Measurements from ENCODE around the gene ADAMTS18. TPM values are rescaled to one million over a fixed set of nuclear protein-coding genes. Genes with fewer than 3 reads are reported as not detected.
A peak's percentile ranks its signal among the peaks of the same experiment; 100 is the strongest.
"Not testable (repeated sequence)": the region's sequence is repeated elsewhere in the genome, so short reads cannot be mapped to it uniquely, and the experiment has no call there.

Gene ADAMTS18
- total RNA-seq, 1 donor from 2014 or later = not detected

- H3K27me3 ChIP-seq = no peaks in the 10 kb centered on the region
- no peak overlapping the region for H3K27ac ChIP-seq
- no peaks in the 10 kb centered on the region for H3K4me1 ChIP-seq
- no peaks in the 10 kb centered on the region for H3K36me3 ChIP-seq
- intact Hi-C loops (cut with DNase I) = no loop called here
- TF ChIP-seq, protein P1, sequence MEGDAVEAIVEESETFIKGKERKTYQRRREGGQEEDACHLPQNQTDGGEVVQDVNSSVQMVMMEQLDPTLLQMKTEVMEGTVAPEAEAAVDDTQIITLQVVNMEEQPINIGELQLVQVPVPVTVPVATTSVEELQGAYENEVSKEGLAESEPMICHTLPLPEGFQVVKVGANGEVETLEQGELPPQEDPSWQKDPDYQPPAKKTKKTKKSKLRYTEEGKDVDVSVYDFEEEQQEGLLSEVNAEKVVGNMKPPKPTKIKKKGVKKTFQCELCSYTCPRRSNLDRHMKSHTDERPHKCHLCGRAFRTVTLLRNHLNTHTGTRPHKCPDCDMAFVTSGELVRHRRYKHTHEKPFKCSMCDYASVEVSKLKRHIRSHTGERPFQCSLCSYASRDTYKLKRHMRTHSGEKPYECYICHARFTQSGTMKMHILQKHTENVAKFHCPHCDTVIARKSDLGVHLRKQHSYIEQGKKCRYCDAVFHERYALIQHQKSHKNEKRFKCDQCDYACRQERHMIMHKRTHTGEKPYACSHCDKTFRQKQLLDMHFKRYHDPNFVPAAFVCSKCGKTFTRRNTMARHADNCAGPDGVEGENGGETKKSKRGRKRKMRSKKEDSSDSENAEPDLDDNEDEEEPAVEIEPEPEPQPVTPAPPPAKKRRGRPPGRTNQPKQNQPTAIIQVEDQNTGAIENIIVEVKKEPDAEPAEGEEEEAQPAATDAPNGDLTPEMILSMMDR (IDR thresholded peaks at IDR 0.05) = no peak
- no peaks in the 10 kb centered on the region for H3K9me3 ChIP-seq
- DNase-seq (ENCODE audit: low spot score in 2 of 2) = no peak
- no peak overlapping the region for H3K4me3 ChIP-seq
These were observed 171.9 kb downstream of the ADAMTS18 start for GRCh38 chr16:77262971-77263370.

- no peaks in the 10 kb centered on the region for H3K9me3 ChIP-seq
These were observed 184.4 kb downstream of the ADAMTS18 start for GRCh38 chr16:77250400-77250799.

GRCh38 chr16:77246150-77246549 is 188.7 kb downstream of the ADAMTS18 start:
- Histone ChIP-seq H3K36me3 (no peaks in the 10 kb centered on the region), H3K4me1 (no peaks in the 10 kb centered on the region), H3K4me3 (no peak overlapping the region), H3K27ac (no peak overlapping the region), H3K27me3 (no peaks in the 10 kb centered on the region), H3K9me3 (no peaks in the 10 kb centered on the region)
- intact Hi-C loops (cut with DNase I) = no loop called here
- DNase-seq (ENCODE audit: low spot score in 2 of 2) = no peak
- TF ChIP-seq, protein P1 (IDR thresholded peaks at IDR 0.05) = no peak

More at GRCh38 chr16:77250400-77250799, 184.4 kb downstream of the ADAMTS18 start:
- Histone ChIP-seq H3K4me1 (no peaks in the 10 kb centered on the region), H3K27me3 (no peaks in the 10 kb centered on the region), H3K36me3 (no peaks in the 10 kb centered on the region), H3K4me3 (no peak overlapping the region), H3K27ac (no peak overlapping the region)
- intact Hi-C loops (cut with DNase I) = no loop called here
- TF ChIP-seq, protein P1 (IDR thresholded peaks at IDR 0.05) = no peak
- DNase-seq (ENCODE audit: low spot score in 2 of 2) = no peak

- H3K36me3 ChIP-seq; H3K27ac ChIP-seq; H3K27me3 ChIP-seq; H3K4me3 ChIP-seq; intact Hi-C loops (cut with DNase I); DNase-seq (ENCODE audit: low spot score in 2 of 2); H3K4me1 ChIP-seq; H3K9me3 ChIP-seq: not testable (repeated sequence)
These were observed 192.4 kb downstream of the ADAMTS18 start for GRCh38 chr16:77242471-77242870.

- H3K4me3 ChIP-seq = no peak overlapping the region
- intact Hi-C loops (cut with DNase I) = loop anchor here (10.0 kb wide), 1 partner anchor 996 kb away; no protein-coding TSS in a partner anchor
- no peaks in the 10 kb centered on the region for H3K36me3 ChIP-seq
- H3K27me3 ChIP-seq = no peaks in the 10 kb centered on the region
- no peak for DNase-seq (ENCODE audit: low spot score in 2 of 2)
- H3K9me3 ChIP-seq = no peaks in the 10 kb centered on the region
- no peak overlapping the region for H3K27ac ChIP-seq
- TF ChIP-seq, protein P1 (IDR thresholded peaks at IDR 0.05) = no peak
- no peaks in the 10 kb centered on the region for H3K4me1 ChIP-seq
These were observed 196.2 kb downstream of the ADAMTS18 start for GRCh38 chr16:77238593-77238992.

DNA sequence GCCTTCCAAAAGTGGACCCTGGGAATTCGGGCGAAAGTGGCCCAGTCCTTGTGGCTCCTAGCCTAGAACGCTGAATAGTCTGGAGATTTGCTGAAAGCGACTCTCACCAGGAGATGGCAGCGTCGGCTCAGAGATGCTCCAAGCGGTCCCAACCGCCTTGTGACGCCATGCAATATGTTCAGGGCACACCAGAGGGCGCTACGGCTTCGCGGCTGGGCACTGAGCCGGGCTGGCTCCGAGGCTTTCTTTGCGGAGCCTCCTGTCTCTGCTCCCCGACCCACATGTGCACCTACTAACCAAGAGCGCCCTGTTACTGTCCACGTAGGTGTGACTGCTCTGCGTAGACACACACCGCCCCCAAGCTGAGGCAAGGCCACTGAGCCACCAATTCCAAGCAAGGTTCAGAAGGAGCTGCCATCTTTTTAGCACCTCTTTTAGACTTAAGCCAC is 198.7 kb downstream of the ADAMTS18 start:
- no peaks in the 10 kb centered on the region for H3K4me1 ChIP-seq
- H3K27ac ChIP-seq = no peak overlapping the region
- DNase-seq (ENCODE audit: low spot score in 2 of 2) = peak in 1 of 2 donors; percentile 87
- H3K4me3 ChIP-seq = peak overlapping the region; percentile 10 to 27
- no peaks in the 10 kb centered on the region for H3K27me3 ChIP-seq
- no peaks in the 10 kb centered on the region for H3K9me3 ChIP-seq
- TF ChIP-seq, protein P1 (IDR thresholded peaks at IDR 0.05) = peak; percentile 98 to 99 (median 98)
- intact Hi-C loops (cut with DNase I) = loop anchor here (1.0 to 10.0 kb wide), 3 partner anchors 348 to 999 kb away; no protein-coding TSS in a partner anchor
- no peaks in the 10 kb centered on the region for H3K36me3 ChIP-seq

Data from ascending aorta (tissue), 2 donors.